Progenitor cell of endocrine pancreas (in vitro differentiated cells): Measurements from ENCODE around the gene WDFY3. TPM values are rescaled to one million over a fixed set of nuclear protein-coding genes. Genes with fewer than 3 reads are reported as not detected.
A peak's percentile ranks its signal among the peaks of the same experiment; 100 is the strongest.

Experiments
- DNase-seq: peaks from one replicate; pipeline ENCODE4 v3.0.0; 2021; ENCODE audit warnings: low spot score; ENCODE audit not compliant: unreplicated experiment
- H3K27ac Mint-ChIP-seq: 2 replicates; pipeline ENCODE4 v1.8.0; 2021; ENCODE audit warnings: mild to moderate bottlenecking, moderate library complexity, mixed read lengths
- H3K27me3 Mint-ChIP-seq: 2 replicates; pipeline ENCODE4 v1.8.0; 2021; ENCODE audit warnings: mixed read lengths
- H3K36me3 Mint-ChIP-seq: 2 replicates; pipeline ENCODE4 v1.8.0; 2022; ENCODE audit warnings: mixed read lengths; ENCODE audit not compliant: insufficient read depth
- H3K4me1 Mint-ChIP-seq: 2 replicates; pipeline ENCODE4 v1.8.0; 2021; ENCODE audit warnings: low read depth, mixed read lengths
- H3K4me3 Mint-ChIP-seq: 2 replicates; pipeline ENCODE4 v1.8.0; 2021; ENCODE audit warnings: low read depth, mild to moderate bottlenecking, moderate library complexity, mixed read lengths
- H3K9me3 Mint-ChIP-seq: 2 replicates; pipeline ENCODE4 v1.8.0; 2021; ENCODE audit warnings: low read depth, mixed read lengths
- total RNA-seq: library from RNA; stranded (reverse); gene quantifications from 2 replicates; pipeline ENCODE4 v1.2.1, GENCODE V29; 2021
- TF ChIP-seq, protein P1 (sequence below): fragments of 200-600 bp; sonication (generic); IDR thresholded peaks from one replicate; pipeline ENCODE4 v1.5.0; 2021; ENCODE audit warnings: antibody characterized with exemption, mild to moderate bottlenecking; ENCODE audit not compliant: unreplicated experiment

Gene WDFY3
- total RNA-seq, 1 donor from 2014 or later, result 115 TPM

DNA sequence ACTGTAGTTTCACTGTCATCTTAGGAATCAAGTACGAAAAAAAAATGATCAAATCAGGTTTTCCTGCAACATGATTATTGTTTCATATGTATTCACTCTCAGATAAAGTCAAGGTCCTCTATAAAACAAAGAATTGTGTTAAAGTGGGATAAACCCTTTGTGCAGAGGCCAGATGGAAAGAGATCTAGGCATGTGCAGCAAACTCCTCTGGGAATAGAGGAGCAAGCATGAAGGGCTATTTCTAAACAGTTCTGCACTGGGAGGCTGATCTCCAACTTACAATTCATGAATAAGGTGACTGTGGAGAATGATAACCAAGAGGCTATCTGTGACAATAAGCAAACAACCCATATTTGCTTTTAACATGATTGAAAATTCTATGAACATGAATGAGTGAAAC lies 2.4 kb upstream of the WDFY3 start:
- peaks cover 16% of the 10 kb centered on the region for H3K4me1 Mint-ChIP-seq
- no peaks in the 10 kb centered on the region for H3K9me3 Mint-ChIP-seq
- no peaks in the 10 kb centered on the region for H3K36me3 Mint-ChIP-seq
- TF ChIP-seq, protein P1, sequence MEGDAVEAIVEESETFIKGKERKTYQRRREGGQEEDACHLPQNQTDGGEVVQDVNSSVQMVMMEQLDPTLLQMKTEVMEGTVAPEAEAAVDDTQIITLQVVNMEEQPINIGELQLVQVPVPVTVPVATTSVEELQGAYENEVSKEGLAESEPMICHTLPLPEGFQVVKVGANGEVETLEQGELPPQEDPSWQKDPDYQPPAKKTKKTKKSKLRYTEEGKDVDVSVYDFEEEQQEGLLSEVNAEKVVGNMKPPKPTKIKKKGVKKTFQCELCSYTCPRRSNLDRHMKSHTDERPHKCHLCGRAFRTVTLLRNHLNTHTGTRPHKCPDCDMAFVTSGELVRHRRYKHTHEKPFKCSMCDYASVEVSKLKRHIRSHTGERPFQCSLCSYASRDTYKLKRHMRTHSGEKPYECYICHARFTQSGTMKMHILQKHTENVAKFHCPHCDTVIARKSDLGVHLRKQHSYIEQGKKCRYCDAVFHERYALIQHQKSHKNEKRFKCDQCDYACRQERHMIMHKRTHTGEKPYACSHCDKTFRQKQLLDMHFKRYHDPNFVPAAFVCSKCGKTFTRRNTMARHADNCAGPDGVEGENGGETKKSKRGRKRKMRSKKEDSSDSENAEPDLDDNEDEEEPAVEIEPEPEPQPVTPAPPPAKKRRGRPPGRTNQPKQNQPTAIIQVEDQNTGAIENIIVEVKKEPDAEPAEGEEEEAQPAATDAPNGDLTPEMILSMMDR, result no peak
- H3K27me3 Mint-ChIP-seq, result no peaks in the 10 kb centered on the region
- no peak overlapping the region for H3K4me3 Mint-ChIP-seq
- H3K27ac Mint-ChIP-seq, result no peak overlapping the region
- no peak for DNase-seq

DNA sequence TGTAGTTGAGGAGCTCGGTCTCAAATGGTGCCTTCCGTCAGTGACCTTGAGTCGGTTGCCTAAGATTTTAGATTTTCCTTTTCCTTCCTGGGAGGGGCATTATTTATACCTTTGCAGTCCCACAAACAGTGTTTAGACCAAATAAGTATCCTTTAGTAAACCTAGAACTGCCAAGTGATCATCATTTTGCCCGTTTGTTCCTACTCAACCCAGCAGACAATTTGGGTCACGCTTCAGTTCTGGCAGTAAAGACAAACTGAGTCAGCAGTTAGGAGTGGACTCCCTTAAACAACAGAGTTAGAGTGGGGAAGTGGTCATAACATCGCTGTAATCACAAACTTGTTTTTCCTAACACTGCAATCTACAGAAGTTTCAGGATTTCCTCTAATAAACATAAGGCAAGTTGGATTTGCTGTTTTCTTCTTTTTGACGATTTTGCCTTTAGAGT lies 777 bp upstream of the WDFY3 start:
- H3K9me3 Mint-ChIP-seq, result no peaks in the 10 kb centered on the region
- peaks cover 16% of the 10 kb centered on the region for H3K4me1 Mint-ChIP-seq
- TF ChIP-seq, protein P1, result no peak
- H3K27me3 Mint-ChIP-seq, result no peaks in the 10 kb centered on the region
- H3K4me3 Mint-ChIP-seq, result peak overlapping the region; percentile 97
- no peak for DNase-seq
- peaks cover 4% of the 10 kb centered on the region for H3K36me3 Mint-ChIP-seq
- peak overlapping the region; percentile 99 for H3K27ac Mint-ChIP-seq

GRCh38 chr4:84965553-84966381 lies 723 bp downstream of the WDFY3 start:
- DNase-seq, result peak; percentile 59
- Mint-ChIP-seq H3K27me3 (no peaks in the 10 kb centered on the region), H3K9me3 (no peaks in the 10 kb centered on the region), H3K36me3 (peaks cover 6% of the 10 kb centered on the region), H3K4me1 (peaks cover 20% of the 10 kb centered on the region), H3K27ac (peak overlapping the region; percentile 96), H3K4me3 (peak overlapping the region; percentile 91)
- TF ChIP-seq, protein P1, result peak; percentile 46

GRCh38 chr4:84964995-84965552 lies 1.4 kb downstream of the WDFY3 start:
- Mint-ChIP-seq H3K27ac (peak overlapping the region; percentile 96), H3K27me3 (no peaks in the 10 kb centered on the region), H3K9me3 (no peaks in the 10 kb centered on the region), H3K36me3 (peaks cover 6% of the 10 kb centered on the region), H3K4me3 (peak overlapping the region; percentile 91), H3K4me1 (peaks cover 24% of the 10 kb centered on the region)
- DNase-seq, result no peak
- TF ChIP-seq, protein P1, result no peak

GRCh38 chr4:84962102-84962501 lies 4.4 kb downstream of the WDFY3 start:
- peaks cover 27% of the 10 kb centered on the region for H3K4me1 Mint-ChIP-seq
- TF ChIP-seq, protein P1, result no peak
- no peak for DNase-seq
- H3K27ac Mint-ChIP-seq, result peak overlapping the region; percentile 25
- H3K36me3 Mint-ChIP-seq, result peaks cover 6% of the 10 kb centered on the region
- H3K4me3 Mint-ChIP-seq, result no peak overlapping the region
- H3K9me3 Mint-ChIP-seq, result no peaks in the 10 kb centered on the region
- no peaks in the 10 kb centered on the region for H3K27me3 Mint-ChIP-seq
